Endothelial cell (in vitro differentiated cells): Measurements from ENCODE around the gene HNRNPF. TPM values are rescaled to one million over a fixed set of nuclear protein-coding genes. Genes with fewer than 3 reads are reported as not detected.
"Not testable (repeated sequence)": the region's sequence is repeated elsewhere in the genome, so short reads cannot be mapped to it uniquely, and the experiment has no call there.

ENCODE experiments used
- DNase-seq: peaks from one replicate; pipeline ENCODE4 v3.0.0; 2021; ENCODE audit warnings: low spot score
- H3K27ac Mint-ChIP-seq: one replicate; pipeline ENCODE4 v1.8.0; 2021; ENCODE audit warnings: mixed read lengths, inconsistent platforms; ENCODE audit not compliant: unreplicated experiment
- H3K27me3 Mint-ChIP-seq: one replicate; pipeline ENCODE4 v1.8.0; 2021; ENCODE audit warnings: mild to moderate bottlenecking, moderate library complexity, mixed read lengths, inconsistent platforms; ENCODE audit not compliant: unreplicated experiment
- H3K36me3 Mint-ChIP-seq: one replicate; pipeline ENCODE4 v1.8.0; 2021; ENCODE audit warnings: mild to moderate bottlenecking, low read depth, mixed read lengths, inconsistent platforms; ENCODE audit not compliant: unreplicated experiment
- H3K4me1 Mint-ChIP-seq: one replicate; pipeline ENCODE4 v1.8.0; 2021; ENCODE audit warnings: mild to moderate bottlenecking, mixed read lengths, inconsistent platforms; ENCODE audit not compliant: unreplicated experiment
- H3K4me3 Mint-ChIP-seq: one replicate; pipeline ENCODE4 v1.8.0; 2021; ENCODE audit warnings: mild to moderate bottlenecking, mixed read lengths, inconsistent platforms; ENCODE audit not compliant: unreplicated experiment
- H3K9me3 Mint-ChIP-seq: one replicate; pipeline ENCODE4 v1.8.0; 2021; ENCODE audit warnings: mixed read lengths, inconsistent platforms; ENCODE audit not compliant: unreplicated experiment
- CTCF ChIP-seq: fragments of 200-600 bp; sonication (generic); IDR thresholded peaks from one replicate; pipeline ENCODE4 v1.5.0; 2021; ENCODE audit warnings: antibody characterized with exemption; ENCODE audit not compliant: unreplicated experiment
- total RNA-seq: library from RNA; stranded (reverse); fragmentation: NEBNext Ultra II Directional; extraction: Animal tissue kit (Norgen Biotek cat#: 25700); gene quantifications from one replicate; pipeline ENCODE4 v1.2.1, GENCODE V29; 2021; ENCODE audit not compliant: unreplicated experiment

The HNRNPF gene
- total RNA-seq, 1 donor from 2014 or later = 194 TPM

GRCh38 chr10:43452356-43452914 lies 43.4 kb upstream of the HNRNPF start:
- H3K27ac Mint-ChIP-seq = no peak overlapping the region
- H3K9me3 Mint-ChIP-seq = peaks cover 4% of the 10 kb centered on the region
- no peak overlapping the region for H3K4me3 Mint-ChIP-seq
- peaks cover 4% of the 10 kb centered on the region for H3K36me3 Mint-ChIP-seq
- TF ChIP-seq CTCF = no peak
- peaks cover 2% of the 10 kb centered on the region for H3K27me3 Mint-ChIP-seq
- peaks cover 23% of the 10 kb centered on the region for H3K4me1 Mint-ChIP-seq
- DNase-seq = no peak

- Mint-ChIP-seq H3K36me3 (peaks cover 16% of the 10 kb centered on the region), H3K4me1 (peaks cover 13% of the 10 kb centered on the region), H3K4me3 (no peak overlapping the region), H3K27ac (no peak overlapping the region), H3K27me3 (no peaks in the 10 kb centered on the region), H3K9me3 (peaks cover 13% of the 10 kb centered on the region)
- no peak for TF ChIP-seq CTCF
- DNase-seq = no peak
Observed at GRCh38 chr10:43448742-43449141, 39.8 kb upstream of the HNRNPF start.

GRCh38 chr10:43446219-43447017 lies 37.4 kb upstream of the HNRNPF start:
- DNase-seq, H3K4me1 Mint-ChIP-seq, H3K4me3 Mint-ChIP-seq, H3K27me3 Mint-ChIP-seq, H3K27ac Mint-ChIP-seq: not testable (repeated sequence)
- H3K9me3 Mint-ChIP-seq = peaks cover 13% of the 10 kb centered on the region
- H3K36me3 Mint-ChIP-seq = peaks cover 16% of the 10 kb centered on the region

GRCh38 chr10:43444897-43445466 lies 36.0 kb upstream of the HNRNPF start:
- Mint-ChIP-seq H3K4me1 (no peaks in the 10 kb centered on the region), H3K9me3 (peaks cover 13% of the 10 kb centered on the region), H3K36me3 (peaks cover 16% of the 10 kb centered on the region), H3K27me3 (no peaks in the 10 kb centered on the region), H3K4me3 (no peak overlapping the region), H3K27ac (no peak overlapping the region)
- DNase-seq = no peak
- TF ChIP-seq CTCF = no peak

- peaks cover 13% of the 10 kb centered on the region for H3K9me3 Mint-ChIP-seq
- DNase-seq = no peak
- no peaks in the 10 kb centered on the region for H3K27me3 Mint-ChIP-seq
- H3K36me3 Mint-ChIP-seq = peaks cover 16% of the 10 kb centered on the region
- no peak overlapping the region for H3K27ac Mint-ChIP-seq
- no peaks in the 10 kb centered on the region for H3K4me1 Mint-ChIP-seq
- no peak for TF ChIP-seq CTCF
- no peak overlapping the region for H3K4me3 Mint-ChIP-seq
Observed at GRCh38 chr10:43444323-43444722, 35.3 kb upstream of the HNRNPF start.
